Measurements from ENCODE around the gene FER. TPM values are rescaled to one million over a fixed set of nuclear protein-coding genes. Genes with fewer than 3 reads are reported as not detected.

The FER gene
- polyA plus RNA-seq, 3 donors = 2.4 to 14.7 (median 6.2) TPM

DNA sequence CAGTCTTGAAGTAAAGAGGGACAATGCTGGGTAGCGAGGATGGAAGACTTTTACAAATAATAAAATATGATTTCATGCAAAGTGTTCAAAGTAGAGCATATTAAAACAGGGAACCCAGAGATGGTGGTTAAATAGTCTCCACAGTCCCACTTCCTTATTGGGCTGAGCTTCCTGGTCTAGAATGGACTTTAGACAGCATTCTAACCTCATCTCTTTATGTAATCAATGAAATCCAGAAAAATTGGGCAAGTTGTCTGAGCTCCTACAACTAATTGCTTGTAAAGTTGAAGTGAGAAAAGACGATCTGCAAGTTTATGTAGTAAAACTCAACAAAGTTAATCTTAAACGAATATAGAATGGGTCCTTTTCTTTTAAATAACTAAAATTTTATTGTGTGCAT lies 333.2 kb downstream of the FER start:
- no peak for DNase-seq
- intact Hi-C loops (cut with micrococcal nuclease) = no loop called here
- H3K4me3 ChIP-seq (replicated peaks in 1 of 3; ENCODE audit: low read depth in 2 of 3, low read length in 3 of 3) = no peak overlapping the region
- H3K9ac ChIP-seq (ENCODE audit: insufficient read depth, low read length, poor library complexity, severe bottlenecking) = no peak overlapping the region
- H3K4me1 Mint-ChIP-seq = peaks cover 1% of the 10 kb centered on the region
- no peaks in the 10 kb centered on the region for H3K27me3 ChIP-seq (ENCODE audit: control insufficient read depth in 2 of 2, insufficient read depth in 2 of 2, low read length in 2 of 2)
- H3K27ac ChIP-seq (ENCODE audit: low read depth in 1 of 2, low read length in 2 of 2) = no peak overlapping the region
- no peak overlapping the region for H3K4me3 Mint-ChIP-seq
- H3K9me3 Mint-ChIP-seq = no peaks in the 10 kb centered on the region
- no peaks in the 10 kb centered on the region for H3K79me2 ChIP-seq (ENCODE audit: insufficient read depth, low read length)
- H3K27ac Mint-ChIP-seq = no peak overlapping the region
- H3K36me3 ChIP-seq (replicated peaks in 1 of 2; ENCODE audit: control insufficient read depth in 1 of 2, insufficient read depth in 2 of 2, low read length in 2 of 2) = no peaks in the 10 kb centered on the region
- no peak overlapping the region for H2AFZ ChIP-seq (ENCODE audit: insufficient read depth, low read depth, low read length, poor library complexity, severe bottlenecking)
- no peaks in the 10 kb centered on the region for H3K4me1 ChIP-seq (ENCODE audit: control insufficient read depth in 1 of 2, insufficient read depth in 2 of 2, low read length in 2 of 2)
- no peaks in the 10 kb centered on the region for H3K9me3 ChIP-seq (replicated peaks in 1 of 2; ENCODE audit: control insufficient read depth in 1 of 2, insufficient read depth in 1 of 2, low read length in 2 of 2)
- no peaks in the 10 kb centered on the region for H3K36me3 Mint-ChIP-seq
- H3K27me3 Mint-ChIP-seq (ENCODE audit: low read depth in 3 of 3) = no peaks in the 10 kb centered on the region
- no CpG with 5 or more reads among the region's 3 CpGs for WGBS (ENCODE audit: insufficient coverage)
- no peak overlapping the region for H3K4me2 ChIP-seq (replicated peaks; ENCODE audit: extremely low read depth, low read length, poor library complexity, severe bottlenecking)
- TF ChIP-seq, protein P1, sequence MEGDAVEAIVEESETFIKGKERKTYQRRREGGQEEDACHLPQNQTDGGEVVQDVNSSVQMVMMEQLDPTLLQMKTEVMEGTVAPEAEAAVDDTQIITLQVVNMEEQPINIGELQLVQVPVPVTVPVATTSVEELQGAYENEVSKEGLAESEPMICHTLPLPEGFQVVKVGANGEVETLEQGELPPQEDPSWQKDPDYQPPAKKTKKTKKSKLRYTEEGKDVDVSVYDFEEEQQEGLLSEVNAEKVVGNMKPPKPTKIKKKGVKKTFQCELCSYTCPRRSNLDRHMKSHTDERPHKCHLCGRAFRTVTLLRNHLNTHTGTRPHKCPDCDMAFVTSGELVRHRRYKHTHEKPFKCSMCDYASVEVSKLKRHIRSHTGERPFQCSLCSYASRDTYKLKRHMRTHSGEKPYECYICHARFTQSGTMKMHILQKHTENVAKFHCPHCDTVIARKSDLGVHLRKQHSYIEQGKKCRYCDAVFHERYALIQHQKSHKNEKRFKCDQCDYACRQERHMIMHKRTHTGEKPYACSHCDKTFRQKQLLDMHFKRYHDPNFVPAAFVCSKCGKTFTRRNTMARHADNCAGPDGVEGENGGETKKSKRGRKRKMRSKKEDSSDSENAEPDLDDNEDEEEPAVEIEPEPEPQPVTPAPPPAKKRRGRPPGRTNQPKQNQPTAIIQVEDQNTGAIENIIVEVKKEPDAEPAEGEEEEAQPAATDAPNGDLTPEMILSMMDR (IDR thresholded peaks at IDR 0.05) = no peak
- H4K20me1 ChIP-seq (ENCODE audit: insufficient read depth, low read length) = no peaks in the 10 kb centered on the region

DNA sequence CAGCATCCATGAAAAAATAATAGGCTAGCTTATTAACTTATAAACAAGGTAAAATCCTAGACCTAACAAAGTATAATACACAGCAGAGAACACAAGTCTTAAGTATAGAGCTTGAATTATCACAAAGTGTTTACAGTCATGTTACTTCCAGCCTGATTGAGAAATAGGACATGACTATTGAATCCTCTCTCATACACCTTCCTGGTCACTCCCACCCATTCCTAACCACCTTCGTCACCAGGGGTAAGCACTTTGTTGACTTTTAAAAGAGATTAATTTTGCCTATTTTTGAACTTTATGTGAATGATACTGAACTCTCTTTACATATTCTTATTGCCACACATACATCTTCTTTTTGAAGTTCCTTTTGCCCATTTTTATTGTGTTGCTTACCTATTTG lies 336.2 kb downstream of the FER start:
- DNase-seq = no peak
- Mint-ChIP-seq H3K4me3 (no peak overlapping the region), H3K9me3 (peaks cover 0 to 2% (median 0%) of the 10 kb centered on the region in 7 donors), H3K27ac (no peak overlapping the region), H3K36me3 (no peaks in the 10 kb centered on the region), H3K27me3 (ENCODE audit: low read depth in 3 of 3) (no peaks in the 10 kb centered on the region), H3K4me1 (peaks cover 1% of the 10 kb centered on the region)
- intact Hi-C loops (cut with micrococcal nuclease) = no loop called here
- WGBS (ENCODE audit: insufficient coverage) = no CpG with 5 or more reads among the region's 1 CpG
- H3K27ac ChIP-seq (ENCODE audit: low read depth in 1 of 2, low read length in 2 of 2) = no peak overlapping the region
- H3K4me1 ChIP-seq (ENCODE audit: control insufficient read depth in 1 of 2, insufficient read depth in 2 of 2, low read length in 2 of 2) = no peaks in the 10 kb centered on the region
- H3K4me3 ChIP-seq (replicated peaks in 1 of 3; ENCODE audit: low read depth in 2 of 3, low read length in 3 of 3) = no peak overlapping the region
- no peak overlapping the region for H3K4me2 ChIP-seq (replicated peaks; ENCODE audit: extremely low read depth, low read length, poor library complexity, severe bottlenecking)
- no peaks in the 10 kb centered on the region for H3K27me3 ChIP-seq (ENCODE audit: control insufficient read depth in 2 of 2, insufficient read depth in 2 of 2, low read length in 2 of 2)
- H3K9ac ChIP-seq (ENCODE audit: insufficient read depth, low read length, poor library complexity, severe bottlenecking) = no peak overlapping the region
- no peaks in the 10 kb centered on the region for H3K36me3 ChIP-seq (replicated peaks in 1 of 2; ENCODE audit: control insufficient read depth in 1 of 2, insufficient read depth in 2 of 2, low read length in 2 of 2)
- no peaks in the 10 kb centered on the region for H3K9me3 ChIP-seq (replicated peaks in 1 of 2; ENCODE audit: control insufficient read depth in 1 of 2, insufficient read depth in 1 of 2, low read length in 2 of 2)
- no peaks in the 10 kb centered on the region for H4K20me1 ChIP-seq (ENCODE audit: insufficient read depth, low read length)
- H3K79me2 ChIP-seq (ENCODE audit: insufficient read depth, low read length) = no peaks in the 10 kb centered on the region
- no peak overlapping the region for H2AFZ ChIP-seq (ENCODE audit: insufficient read depth, low read depth, low read length, poor library complexity, severe bottlenecking)
- TF ChIP-seq, protein P1 (IDR thresholded peaks at IDR 0.05) = no peak

Measured in CD14-positive monocyte (primary cell).